Measurements from ENCODE around the gene PEBP1.
"Not testable (repeated sequence)": the region's sequence is repeated elsewhere in the genome, so short reads cannot be mapped to it uniquely, and the experiment has no call there.

Gene PEBP1

DNA sequence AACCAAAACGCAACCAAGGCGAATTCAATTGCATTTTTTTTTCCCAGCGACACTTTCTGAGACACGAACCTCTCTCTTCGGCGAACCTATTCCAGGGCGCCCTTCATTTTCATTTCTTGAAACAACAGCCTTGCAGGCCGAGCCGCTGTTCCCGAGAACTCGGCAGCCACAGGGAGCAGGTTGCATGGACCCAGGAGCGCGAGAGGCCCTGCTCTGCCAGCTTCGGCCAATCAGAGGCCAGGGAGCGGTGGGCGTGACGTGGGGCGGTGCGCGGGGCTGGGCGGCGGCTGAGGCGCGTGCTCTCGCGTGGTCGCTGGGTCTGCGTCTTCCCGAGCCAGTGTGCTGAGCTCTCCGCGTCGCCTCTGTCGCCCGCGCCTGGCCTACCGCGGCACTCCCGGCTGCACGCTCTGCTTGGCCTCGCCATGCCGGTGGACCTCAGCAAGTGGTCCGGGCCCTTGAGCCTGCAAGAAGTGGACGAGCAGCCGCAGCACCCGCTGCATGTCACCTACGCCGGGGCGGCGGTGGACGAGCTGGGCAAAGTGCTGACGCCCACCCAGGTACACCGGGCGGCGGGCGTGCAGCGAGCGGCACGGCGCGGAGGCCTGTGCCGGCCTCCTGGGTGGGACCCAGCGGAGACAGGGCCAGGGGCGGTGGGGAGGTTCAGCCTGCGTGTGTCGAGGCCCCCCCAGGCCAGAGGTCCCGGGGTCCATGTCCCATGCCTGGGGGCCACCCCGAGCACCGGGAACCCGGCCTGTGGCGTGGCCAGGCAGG, at the start of gene PEBP1:
PEBP1 (plus strand) TSS at position 337 of the 771 bp plus-strand sequence; CDS start at position 423, 86 bp downstream.
- peak; percentile 86 for DNase-seq (ENCODE audit: low read depth)

GRCh38 chr12:118089782-118090181, 46.1 kb upstream of the PEBP1 start:
- DNase-seq (ENCODE audit: low read depth), result no peak

DNA sequence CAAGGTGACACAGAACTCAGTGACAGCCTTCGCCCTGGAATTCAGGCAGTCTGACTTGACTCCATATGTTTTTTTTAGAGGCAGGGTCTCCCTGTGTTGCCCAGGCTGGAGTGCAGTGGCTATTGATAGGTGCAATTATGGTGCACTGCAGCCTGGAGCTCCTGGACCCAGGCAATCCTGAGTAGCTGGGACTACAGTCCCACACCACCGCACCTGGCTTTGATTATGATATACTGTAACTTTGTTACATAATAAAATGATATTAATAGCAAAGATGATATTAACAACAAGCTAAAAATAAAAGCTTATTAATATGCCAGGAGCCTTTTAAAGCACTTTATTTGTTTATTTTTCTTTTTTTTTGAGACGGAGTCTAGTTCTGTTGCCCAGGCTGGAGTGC, 41.9 kb upstream of the PEBP1 start:
- DNase-seq (ENCODE audit: low read depth), result no peak

- no peak for DNase-seq (ENCODE audit: low read depth)
These were observed 37.5 kb upstream of the PEBP1 start for GRCh38 chr12:118098401-118098800.

GRCh38 chr12:118098911-118099671, 36.8 kb upstream of the PEBP1 start:
- DNase-seq (ENCODE audit: low read depth), result no peak

DNA sequence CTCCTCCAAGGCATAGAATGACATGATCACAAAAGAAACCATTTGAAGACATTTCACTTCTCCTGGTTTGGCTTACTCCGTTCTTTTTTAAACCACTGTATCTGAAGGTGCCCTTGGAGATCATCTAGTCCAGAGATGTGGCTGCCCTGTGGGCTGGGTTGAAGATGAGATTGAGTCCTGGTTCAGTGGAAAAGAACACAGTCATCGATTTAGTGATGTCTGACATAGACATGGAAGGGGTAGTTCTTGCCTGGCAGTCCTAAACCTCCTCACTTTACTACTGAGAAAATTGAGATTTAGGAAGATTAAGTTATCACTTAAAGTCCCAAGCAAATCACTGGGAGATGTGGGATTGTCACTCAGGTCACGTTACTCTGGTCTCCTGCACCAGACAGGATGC, 34.9 kb upstream of the PEBP1 start:
- DNase-seq (ENCODE audit: low read depth), result no peak

DNA sequence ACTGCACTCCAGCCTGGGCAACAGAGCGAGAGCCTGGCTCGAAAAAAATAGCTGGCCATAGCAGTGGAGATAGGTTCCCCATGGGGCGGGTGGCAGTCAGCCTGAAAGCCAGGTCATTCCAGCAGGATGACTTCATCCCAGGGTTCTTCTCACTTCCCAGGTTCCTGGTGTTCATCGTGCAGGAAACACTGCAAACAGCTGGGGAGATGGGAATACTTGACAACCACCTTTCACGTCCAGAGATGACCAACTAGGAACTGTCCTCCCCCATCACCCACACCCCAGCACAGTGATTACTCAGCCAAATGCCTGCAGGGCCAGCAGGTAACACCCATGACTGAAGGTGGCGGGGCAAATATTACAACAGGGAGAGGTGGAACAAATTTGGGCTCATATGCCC, 33.9 kb upstream of the PEBP1 start:
- DNase-seq (ENCODE audit: low read depth), result no peak

DNA sequence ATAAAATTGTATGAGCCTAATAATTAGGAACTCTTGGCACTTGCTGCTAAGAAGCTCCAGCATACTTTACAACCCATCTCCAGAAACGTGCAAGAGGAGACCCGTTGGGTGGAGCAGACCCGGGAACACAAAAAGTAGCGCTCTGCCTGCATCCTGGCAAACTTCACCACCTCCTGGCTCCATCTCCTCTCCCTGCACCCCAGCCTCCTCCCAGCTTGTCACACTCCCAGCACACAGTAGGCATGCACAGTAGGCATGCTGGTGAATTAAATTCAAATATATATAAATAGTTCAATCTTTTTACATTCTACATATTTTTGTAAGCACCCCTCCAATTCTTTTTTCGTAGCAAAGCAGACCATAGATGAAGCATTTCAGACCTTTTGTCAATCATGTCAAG, 33.3 kb upstream of the PEBP1 start:
- no peak for DNase-seq (ENCODE audit: low read depth)

DNA sequence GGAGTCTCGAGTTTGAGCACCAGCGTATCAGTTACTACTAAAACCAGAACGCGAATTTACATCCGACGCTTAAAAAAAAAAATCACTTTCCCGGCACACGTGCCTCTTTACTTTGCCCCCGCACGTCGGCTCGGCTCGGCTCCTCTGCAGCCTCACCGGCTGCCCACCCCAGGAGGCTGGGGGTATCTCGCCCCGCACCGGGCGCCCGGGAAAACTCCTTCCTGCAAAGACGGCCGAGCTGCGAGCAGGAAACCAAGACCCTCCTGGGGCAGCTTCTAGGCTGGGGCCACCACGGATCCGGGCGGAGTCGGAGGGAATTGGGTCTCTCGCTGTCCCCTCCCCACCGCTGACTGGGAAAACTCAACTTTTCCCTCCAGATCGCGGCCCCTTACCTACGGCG, 32.7 kb upstream of the PEBP1 start:
- no peak for DNase-seq (ENCODE audit: low read depth)

GRCh38 chr12:118103601-118104382, 32.1 kb upstream of the PEBP1 start, which contains the start of gene VSIG10:
VSIG10 (minus strand) TSS chr12:118104011; CDS start chr12:118103671, 340 bp downstream.
- no peak for DNase-seq (ENCODE audit: low read depth)

DNA sequence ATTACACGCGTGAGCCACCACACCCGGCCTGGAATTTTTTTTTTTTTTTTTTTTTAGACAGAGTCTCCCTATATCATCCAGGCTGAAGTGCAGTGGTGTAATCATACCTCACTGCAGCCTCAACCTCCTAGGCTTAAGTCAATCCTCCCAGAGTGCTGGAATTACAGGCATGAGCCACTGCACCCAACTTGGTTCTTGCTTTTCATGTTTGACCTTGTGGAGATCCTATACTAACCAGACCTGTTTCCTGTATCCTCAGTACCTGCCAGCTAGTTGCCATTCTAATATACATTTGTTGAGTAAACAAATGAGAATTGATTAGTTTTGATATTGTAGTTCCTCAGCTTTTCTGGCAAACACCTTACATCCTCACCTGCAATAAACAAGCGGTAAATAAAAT, 28.9 kb upstream of the PEBP1 start:
- DNase-seq (ENCODE audit: low read depth), result no peak

GRCh38 chr12:118107694-118108093, 28.2 kb upstream of the PEBP1 start:
- DNase-seq (ENCODE audit: low read depth), result no peak

GRCh38 chr12:118109088-118109487, 26.8 kb upstream of the PEBP1 start:
- no peak for DNase-seq (ENCODE audit: low read depth)

DNA sequence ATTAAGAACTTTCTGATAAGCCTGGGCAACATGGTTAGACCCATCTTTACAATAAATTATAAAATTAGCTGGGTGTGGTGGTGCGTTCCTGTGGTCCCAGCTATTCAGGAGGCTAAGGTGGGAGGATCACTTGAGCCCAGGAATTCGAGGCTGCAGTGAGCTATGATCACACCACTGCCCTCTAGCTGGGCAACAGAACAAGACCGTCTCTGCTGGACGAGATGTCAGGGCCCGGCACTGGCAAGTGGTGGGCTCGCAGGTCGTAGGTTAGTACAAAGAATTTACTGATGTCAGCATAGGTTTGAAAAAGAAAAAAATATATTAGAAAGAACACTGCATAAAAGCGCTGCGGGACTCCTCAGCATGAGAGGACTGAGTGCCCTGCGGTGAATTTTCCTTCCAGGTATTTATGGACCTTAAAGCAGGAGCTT, 16.5 kb upstream of the PEBP1 start:
- DNase-seq (ENCODE audit: low read depth), result no peak

GRCh38 chr12:118120579-118121363, 15.2 kb upstream of the PEBP1 start:
- DNase-seq (ENCODE audit: low read depth), result peak; percentile 14

- no peak for DNase-seq (ENCODE audit: low read depth)
These were observed 13.7 kb upstream of the PEBP1 start for GRCh38 chr12:118122264-118122663.

- DNase-seq (ENCODE audit: low read depth), result no peak
These were observed 11.5 kb upstream of the PEBP1 start for GRCh38 chr12:118124333-118124874.

- DNase-seq (ENCODE audit: low read depth), result no peak
These were observed 10.2 kb upstream of the PEBP1 start for GRCh38 chr12:118125743-118126118.

DNA sequence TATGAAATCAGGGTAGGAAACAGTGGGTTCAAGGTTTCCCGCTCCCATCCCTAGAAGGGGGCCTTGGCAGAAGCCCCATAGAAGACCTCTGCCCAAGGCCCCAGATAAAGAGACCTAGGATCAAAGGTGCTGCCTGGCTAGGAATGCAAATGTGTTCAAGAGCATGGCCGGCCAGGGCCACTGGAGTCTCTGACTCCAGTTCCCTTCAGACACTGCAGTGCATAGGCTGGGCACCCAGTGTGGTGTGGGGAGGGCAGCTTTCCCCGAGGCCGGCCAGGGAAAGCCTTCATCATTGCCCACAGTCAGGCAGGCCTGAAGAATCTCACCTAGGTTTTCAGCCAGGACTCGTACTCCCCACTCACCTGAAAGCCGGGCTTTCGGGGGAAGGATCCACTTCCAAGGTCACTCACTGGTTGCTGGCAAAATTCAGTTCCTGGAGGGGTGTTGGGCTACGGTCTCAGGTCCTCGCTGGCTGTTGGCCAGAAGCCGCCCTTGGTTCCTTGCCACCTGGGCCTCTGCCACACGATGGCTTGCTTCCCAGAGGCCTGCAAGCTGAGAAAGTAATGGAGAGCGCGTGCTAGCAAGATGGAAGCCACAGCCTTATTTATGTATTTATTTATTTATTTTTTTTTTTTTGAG, 9.7 kb upstream of the PEBP1 start:
- no peak for DNase-seq (ENCODE audit: low read depth)

DNA sequence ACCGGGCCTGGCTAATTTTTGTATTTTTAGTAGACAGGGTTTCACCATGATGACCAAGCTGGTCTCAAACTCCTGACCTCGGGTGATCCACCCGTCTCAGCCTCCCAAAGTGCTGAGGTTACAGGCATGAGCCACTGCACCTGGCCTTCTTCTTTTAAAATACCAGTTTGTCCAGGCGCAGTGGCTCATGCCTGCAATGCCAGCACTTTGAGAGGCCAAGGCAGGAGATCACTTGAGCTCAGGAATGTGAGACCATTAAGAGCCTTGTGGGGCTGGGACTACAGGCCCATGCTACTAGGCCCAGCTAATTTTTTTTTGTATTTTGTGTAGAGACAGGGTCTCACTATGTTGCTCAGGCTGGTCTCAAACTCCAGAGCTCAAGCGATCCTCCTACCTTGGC, 8.1 kb upstream of the PEBP1 start:
- DNase-seq (ENCODE audit: low read depth), result no peak

DNA sequence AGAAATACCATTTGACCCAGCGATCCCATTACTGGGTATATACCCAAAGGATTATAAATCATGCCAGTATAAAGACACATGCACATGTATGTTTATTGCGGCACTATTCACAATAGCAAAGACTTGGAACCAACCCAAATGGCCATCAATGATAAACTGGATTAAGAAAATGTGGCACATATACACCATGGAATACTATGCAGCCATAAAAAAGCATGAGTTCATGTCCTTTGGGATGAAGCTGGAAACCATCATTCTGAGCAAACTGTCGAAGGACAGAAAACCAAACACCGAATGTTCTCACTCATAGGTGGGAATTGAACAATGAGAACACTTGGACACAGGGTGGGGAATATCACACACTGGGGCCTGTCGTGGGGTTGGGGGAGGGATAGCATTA, 6.5 kb upstream of the PEBP1 start:
- DNase-seq (ENCODE audit: low read depth), result not testable (repeated sequence)
